HG03469 (cell line): ENCODE results near the gene KBTBD3.
"Not testable (repeated sequence)": the region's sequence is repeated elsewhere in the genome, so short reads cannot be mapped to it uniquely, and the experiment has no call there.

Experiments used
- ATAC-seq: cut with Tn5 transposase; IDR thresholded peaks from one replicate; pipeline ENCODE4 v1.9.1; 2021; ENCODE audit warnings: mild to moderate bottlenecking, moderate library complexity, moderate number of reproducible peaks; ENCODE audit not compliant: unreplicated experiment

The KBTBD3 gene

DNA sequence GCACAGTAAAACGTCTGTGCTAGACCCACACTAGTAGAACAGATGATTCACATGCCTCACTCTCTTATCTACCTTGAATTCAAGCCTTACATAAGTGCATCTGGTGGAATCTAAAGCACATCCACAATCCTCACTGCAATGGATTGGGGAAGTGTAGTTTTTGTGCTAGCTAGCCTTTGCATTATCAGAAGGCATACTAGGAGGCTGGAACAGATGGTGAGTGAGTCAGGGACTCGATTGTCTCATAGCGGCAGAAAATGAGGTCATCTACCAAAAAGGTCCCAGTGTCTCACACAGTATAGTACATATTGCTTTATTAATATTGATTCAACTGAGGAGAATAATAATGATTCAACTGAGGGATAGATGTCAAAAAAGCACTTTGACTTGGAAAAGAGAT, 64.4 kb downstream of the KBTBD3 start:
- ATAC-seq = no peak

- no peak for ATAC-seq
Measured at GRCh38 chr11:106011481-106011880, 65.7 kb downstream of the KBTBD3 start.

GRCh38 chr11:106003094-106003493, 74.1 kb downstream of the KBTBD3 start:
- not testable (repeated sequence) for ATAC-seq

DNA sequence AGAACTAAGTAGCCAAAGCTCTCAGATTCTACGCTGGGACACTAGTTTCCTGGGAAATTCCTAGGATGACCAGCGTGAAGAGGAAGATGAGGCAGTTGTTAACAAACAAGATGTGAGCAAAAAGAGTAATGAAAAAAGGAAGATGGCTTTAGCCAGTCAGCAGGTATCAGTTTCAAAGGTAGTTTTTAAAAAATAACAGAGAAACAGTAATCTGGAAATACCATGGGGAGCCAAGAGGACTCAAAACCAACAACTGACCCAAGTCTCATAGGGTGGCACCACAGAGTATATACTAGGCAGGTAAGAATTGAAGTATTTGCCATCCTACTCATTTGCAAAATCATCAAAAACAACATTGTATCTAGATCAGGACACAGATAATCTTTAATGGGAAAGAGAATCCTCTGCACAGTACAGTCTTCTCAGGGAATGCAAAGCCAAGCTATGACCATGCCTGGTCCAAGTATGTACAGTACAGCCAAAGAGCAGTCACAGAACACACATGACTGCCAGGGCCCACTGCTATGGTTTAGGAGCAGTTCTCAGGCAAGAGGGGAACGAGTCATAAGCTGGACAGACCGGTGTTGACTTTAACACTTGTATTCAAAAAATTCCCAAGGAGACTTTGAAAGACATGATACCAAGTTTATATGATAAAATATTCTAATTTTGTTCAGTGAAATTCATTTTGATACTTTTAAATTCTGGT, 75.7 kb downstream of the KBTBD3 start:
- no peak for ATAC-seq
